Measurements from ENCODE around the gene HNRNPH3.

Gene HNRNPH3, protein sequence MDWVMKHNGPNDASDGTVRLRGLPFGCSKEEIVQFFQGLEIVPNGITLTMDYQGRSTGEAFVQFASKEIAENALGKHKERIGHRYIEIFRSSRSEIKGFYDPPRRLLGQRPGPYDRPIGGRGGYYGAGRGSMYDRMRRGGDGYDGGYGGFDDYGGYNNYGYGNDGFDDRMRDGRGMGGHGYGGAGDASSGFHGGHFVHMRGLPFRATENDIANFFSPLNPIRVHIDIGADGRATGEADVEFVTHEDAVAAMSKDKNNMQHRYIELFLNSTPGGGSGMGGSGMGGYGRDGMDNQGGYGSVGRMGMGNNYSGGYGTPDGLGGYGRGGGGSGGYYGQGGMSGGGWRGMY

DNA sequence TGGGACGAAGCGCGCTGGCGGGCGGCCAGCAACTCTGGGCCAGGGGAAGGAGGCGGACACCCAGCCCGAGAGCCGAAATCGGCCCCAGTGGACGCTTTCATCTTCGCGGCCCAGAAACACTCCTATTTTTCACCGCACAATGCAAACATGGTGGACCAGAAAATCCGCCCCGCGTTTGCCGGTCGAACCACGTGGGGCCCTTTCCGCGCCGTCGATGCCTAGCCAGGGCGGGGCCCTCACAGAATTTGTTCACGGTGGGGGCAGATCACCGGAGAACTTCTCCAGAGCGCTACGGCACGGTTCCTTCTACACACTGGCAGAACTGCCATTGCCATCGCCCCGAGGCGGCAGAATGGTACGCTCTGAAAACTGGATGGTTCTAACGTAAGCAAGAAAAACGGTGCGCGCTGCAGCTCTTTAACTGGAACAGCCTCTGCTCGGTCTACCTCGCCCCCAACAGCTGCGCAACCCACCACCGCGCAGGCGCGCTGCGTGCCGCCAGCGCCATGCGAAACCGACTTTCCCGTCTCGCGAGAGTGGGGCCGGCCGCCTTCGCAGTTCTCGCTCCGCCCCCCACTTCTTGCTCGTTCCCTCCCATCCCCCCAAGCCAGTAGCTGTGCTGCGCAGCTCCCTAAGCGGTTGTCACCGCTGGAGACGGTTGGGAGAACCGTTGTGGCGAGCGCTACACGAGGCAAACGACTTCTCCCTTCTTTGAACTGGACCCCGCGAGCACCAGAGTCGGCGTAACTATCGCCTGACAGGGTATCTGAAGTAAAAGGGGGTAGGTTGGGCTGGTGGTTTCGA, at the start of gene HNRNPH3:
TSS of gene HNRNPH3 (plus strand) at position 610 of the 804 bp plus-strand sequence. CDS start 5,158 bp downstream, outside the sequence.
- Histone ChIP-seq H3K36me3 (ENCODE audit: insufficient read depth, low read depth, low read length) (peaks cover 25% of the 10 kb centered on the region), H3K4me1 (ENCODE audit: insufficient read depth, low read length) (peaks cover 21% of the 10 kb centered on the region; the same call in 1 of the 2 replicates), H3K27ac (ENCODE audit: low read length) (peak within 1 kb of the TSS; percentile 99), H3K9ac (ENCODE audit: low read depth, low read length) (peak within 1 kb of the TSS; percentile 100), H3K27me3 (ENCODE audit: insufficient read depth, low read length) (no peaks in the 10 kb centered on the region), H3K9me3 (ENCODE audit: insufficient read depth, low read depth, low read length) (no peaks in the 10 kb centered on the region), H3K4me3 (ENCODE audit: low read length) (peak within 1 kb of the TSS; percentile 87)

DNA sequence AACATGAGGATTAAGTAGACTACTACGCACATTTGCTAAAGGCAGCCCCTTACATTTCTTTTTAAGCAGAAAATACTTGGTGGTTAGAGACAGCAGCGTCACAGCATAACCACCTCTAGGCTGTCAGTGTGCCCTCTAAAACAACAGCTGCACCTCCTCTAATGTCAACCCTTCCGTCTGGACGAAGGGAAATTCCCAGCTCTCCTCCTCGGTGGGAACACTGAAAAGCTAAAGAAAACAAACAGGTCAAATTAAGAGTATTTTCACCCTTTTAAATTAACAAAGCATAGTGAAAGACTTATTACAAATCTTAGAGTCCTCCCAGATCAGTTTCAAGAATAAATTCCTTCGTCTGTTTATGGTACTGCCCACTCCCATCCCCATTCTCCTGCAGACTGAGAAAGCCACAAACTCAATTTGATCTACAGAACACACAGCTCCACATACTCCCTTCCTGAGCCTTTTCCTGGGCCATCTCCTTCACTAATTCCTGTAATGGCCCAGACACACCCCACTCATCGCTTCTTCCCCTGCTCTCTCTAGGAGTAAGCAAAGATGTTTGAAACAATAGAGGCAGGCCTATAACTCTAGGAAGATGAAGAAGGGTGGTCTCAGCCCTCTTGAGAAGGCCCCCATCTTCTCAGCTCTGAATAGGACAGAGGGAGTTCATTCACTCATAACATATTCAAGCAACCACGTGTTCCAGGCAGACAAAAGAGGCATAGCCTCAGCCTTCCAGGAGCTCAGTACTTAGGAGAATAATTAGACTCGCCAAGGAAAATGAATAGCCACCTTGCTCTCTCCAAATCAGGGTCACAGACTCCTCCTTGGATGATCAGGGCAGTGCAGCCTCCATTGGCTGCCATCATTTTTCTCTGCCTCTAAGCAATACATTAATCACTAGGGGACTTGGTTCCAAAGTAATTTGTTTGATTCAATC, 47.5 kb upstream of the HNRNPH3 start:
- Histone ChIP-seq H3K9ac (ENCODE audit: low read depth, low read length) (no peak overlapping the region), H3K9me3 (ENCODE audit: insufficient read depth, low read depth, low read length) (no peaks in the 10 kb centered on the region), H3K4me3 (ENCODE audit: low read length) (no peak overlapping the region), H3K4me1 (ENCODE audit: insufficient read depth, low read length) (no peaks in the 10 kb centered on the region), H3K27ac (ENCODE audit: low read length) (no peak overlapping the region), H3K27me3 (ENCODE audit: insufficient read depth, low read length) (no peaks in the 10 kb centered on the region), H3K36me3 (ENCODE audit: insufficient read depth, low read depth, low read length) (no peaks in the 10 kb centered on the region)

DNA sequence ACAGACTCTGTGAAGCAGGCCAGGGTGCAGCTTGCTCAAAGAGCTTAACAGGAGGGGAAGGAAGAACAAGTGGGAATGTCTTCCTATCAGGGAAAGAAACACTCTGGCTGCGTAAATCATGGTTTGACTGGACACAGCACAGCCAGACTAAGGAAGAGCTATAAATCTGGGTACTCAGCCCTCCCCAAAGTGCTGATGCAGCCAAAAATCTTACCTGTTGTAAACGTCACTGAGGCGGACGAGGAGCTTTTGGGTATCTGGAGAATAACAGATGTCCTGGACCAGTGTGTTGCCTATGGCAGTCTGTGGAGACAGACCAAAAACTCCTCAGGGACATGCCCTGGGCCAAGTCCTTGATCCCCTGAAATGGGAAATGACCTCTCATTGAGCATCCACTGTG, 43.1 kb upstream of the HNRNPH3 start:
- H3K9me3 ChIP-seq (ENCODE audit: insufficient read depth, low read depth, low read length) = no peaks in the 10 kb centered on the region
- no peaks in the 10 kb centered on the region for H3K27me3 ChIP-seq (ENCODE audit: insufficient read depth, low read length)
- no peak overlapping the region for H3K27ac ChIP-seq (ENCODE audit: low read length)
- H3K9ac ChIP-seq (ENCODE audit: low read depth, low read length) = no peak overlapping the region
- no peaks in the 10 kb centered on the region for H3K4me1 ChIP-seq (ENCODE audit: insufficient read depth, low read length)
- H3K36me3 ChIP-seq (ENCODE audit: insufficient read depth, low read depth, low read length) = no peaks in the 10 kb centered on the region
- H3K4me3 ChIP-seq (ENCODE audit: low read length) = no peak overlapping the region

DNA sequence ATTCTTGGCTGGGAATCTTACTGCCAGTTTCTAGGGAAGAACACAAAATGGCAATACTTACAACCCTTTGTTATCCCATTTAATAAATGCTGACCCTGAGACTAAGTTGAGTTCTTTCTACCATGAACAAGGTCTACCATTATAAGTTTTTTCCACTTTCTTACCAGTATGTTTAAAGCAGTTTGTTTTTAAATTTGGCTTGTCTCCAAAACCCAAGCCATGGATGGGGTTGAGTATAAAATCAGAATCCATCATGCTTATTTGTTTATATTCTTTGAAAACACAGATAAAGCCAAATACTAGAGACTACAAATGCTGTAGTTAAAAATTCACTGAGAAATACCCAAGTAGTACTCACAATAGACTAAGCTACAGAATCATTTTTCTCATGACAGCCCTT, 41.1 kb upstream of the HNRNPH3 start:
- Histone ChIP-seq H3K9ac (ENCODE audit: low read depth, low read length) (no peak overlapping the region), H3K4me1 (ENCODE audit: insufficient read depth, low read length) (no peaks in the 10 kb centered on the region), H3K9me3 (ENCODE audit: insufficient read depth, low read depth, low read length) (no peaks in the 10 kb centered on the region), H3K4me3 (ENCODE audit: low read length) (no peak overlapping the region), H3K27me3 (ENCODE audit: insufficient read depth, low read length) (no peaks in the 10 kb centered on the region), H3K27ac (ENCODE audit: low read length) (no peak overlapping the region), H3K36me3 (ENCODE audit: insufficient read depth, low read depth, low read length) (no peaks in the 10 kb centered on the region)

DNA sequence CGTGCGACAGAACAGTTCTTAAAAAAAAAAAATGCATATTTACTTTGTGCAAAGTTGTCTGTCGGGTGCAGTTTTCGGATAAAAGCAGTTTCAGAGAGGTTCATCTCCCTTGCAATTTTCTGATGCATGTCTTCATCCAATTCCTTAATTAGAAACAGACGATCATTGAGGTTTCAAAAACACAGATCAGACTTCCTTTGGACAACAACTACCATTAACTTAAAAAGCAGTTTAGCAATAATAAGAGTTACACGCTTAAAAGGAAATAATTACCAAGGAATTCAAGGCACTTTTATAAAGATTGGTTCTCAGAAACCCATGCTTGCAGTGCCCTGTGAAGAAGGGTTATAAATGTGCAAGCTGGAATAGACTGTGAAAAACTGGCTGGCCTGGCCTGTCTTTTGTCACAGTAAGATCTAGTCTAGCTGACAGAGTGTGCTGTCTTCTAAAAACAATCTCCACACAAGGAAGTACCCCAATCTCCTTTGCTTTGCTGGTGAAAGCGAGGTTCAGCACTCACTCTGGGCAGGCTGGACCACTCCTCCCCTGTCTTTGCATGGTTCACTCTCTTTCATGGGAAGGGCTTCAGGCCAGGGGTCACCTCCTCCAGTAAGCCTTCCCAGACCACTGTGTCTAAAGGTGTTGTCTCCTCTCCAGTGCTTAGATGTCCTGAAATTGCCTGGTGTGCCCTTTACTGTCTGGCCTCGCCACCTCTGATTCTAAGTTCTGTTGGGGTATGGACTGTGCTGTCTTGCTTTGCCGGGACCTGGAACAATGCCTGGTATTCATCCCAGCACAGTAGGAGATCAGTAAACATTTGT, 34.8 kb upstream of the HNRNPH3 start:
- H3K9ac ChIP-seq (ENCODE audit: low read depth, low read length) = no peak overlapping the region
- no peaks in the 10 kb centered on the region for H3K9me3 ChIP-seq (ENCODE audit: insufficient read depth, low read depth, low read length)
- no peak overlapping the region for H3K4me3 ChIP-seq (ENCODE audit: low read length)
- no peaks in the 10 kb centered on the region for H3K27me3 ChIP-seq (ENCODE audit: insufficient read depth, low read length)
- H3K27ac ChIP-seq (ENCODE audit: low read length) = no peak overlapping the region
- H3K4me1 ChIP-seq (ENCODE audit: insufficient read depth, low read length) = no peaks in the 10 kb centered on the region
- no peaks in the 10 kb centered on the region for H3K36me3 ChIP-seq (ENCODE audit: insufficient read depth, low read depth, low read length)

DNA sequence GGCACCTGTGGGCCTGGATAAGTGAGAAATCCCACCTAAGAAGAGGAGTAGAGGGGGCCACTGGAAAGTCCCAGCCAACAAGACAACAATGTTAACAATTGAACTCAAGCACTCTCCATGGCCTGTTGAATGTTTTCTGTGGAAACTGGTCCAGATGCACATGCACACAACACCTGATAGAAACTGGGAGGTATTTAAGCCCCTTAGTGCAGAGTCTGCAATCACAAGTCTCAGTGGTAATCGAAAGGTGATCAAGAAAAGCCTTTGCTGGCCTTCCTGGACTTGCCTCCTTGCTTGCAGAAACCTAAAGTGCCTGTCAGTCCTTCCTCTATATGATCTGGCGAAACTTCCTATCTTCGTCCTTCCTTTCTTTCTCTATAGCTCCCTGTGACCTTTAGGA, 30.6 kb upstream of the HNRNPH3 start:
- H3K27me3 ChIP-seq (ENCODE audit: insufficient read depth, low read length) = no peaks in the 10 kb centered on the region
- no peak overlapping the region for H3K9ac ChIP-seq (ENCODE audit: low read depth, low read length)
- H3K4me1 ChIP-seq (ENCODE audit: insufficient read depth, low read length) = no peaks in the 10 kb centered on the region
- H3K27ac ChIP-seq (ENCODE audit: low read length) = no peak overlapping the region
- no peaks in the 10 kb centered on the region for H3K9me3 ChIP-seq (ENCODE audit: insufficient read depth, low read depth, low read length)
- H3K4me3 ChIP-seq (ENCODE audit: low read length) = no peak overlapping the region
- no peaks in the 10 kb centered on the region for H3K36me3 ChIP-seq (ENCODE audit: insufficient read depth, low read depth, low read length)

DNA sequence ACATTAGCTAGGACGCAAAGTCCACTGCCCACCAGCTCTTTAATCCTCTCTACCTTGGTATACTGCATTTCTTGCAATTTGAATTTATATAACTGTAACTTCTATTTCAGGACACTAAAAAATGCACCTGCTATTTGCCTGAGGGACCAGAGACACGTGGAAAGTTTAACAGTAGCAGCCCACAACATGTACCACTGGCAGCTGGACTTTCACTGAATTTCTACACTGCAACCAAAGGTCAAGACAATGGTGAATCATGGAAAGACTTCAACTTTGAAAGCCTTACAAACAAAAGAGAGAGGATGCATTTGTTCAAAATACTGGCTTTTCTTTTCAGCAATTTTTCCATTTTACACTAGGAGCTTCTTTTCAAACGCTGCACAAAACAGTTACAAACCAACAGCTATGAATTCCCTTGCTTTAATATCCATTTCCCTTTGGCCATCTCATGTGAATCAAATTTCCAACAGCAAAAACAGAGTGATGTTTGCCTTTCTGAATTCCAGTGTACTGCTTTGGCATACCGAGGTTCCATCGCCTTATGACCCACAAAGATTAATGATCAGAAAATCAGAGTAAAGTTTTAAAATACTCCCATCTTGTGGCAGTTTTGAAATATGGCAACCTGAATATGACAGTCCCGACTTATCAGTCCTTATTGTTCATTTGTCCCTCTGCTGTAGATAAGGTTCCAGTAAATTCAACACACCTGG, 29.9 kb upstream of the HNRNPH3 start:
- no peaks in the 10 kb centered on the region for H3K36me3 ChIP-seq (ENCODE audit: insufficient read depth, low read depth, low read length)
- no peaks in the 10 kb centered on the region for H3K27me3 ChIP-seq (ENCODE audit: insufficient read depth, low read length)
- H3K4me3 ChIP-seq (ENCODE audit: low read length) = no peak overlapping the region
- no peak overlapping the region for H3K9ac ChIP-seq (ENCODE audit: low read depth, low read length)
- H3K27ac ChIP-seq (ENCODE audit: low read length) = no peak overlapping the region
- no peaks in the 10 kb centered on the region for H3K4me1 ChIP-seq (ENCODE audit: insufficient read depth, low read length)
- H3K9me3 ChIP-seq (ENCODE audit: insufficient read depth, low read depth, low read length) = no peaks in the 10 kb centered on the region

DNA sequence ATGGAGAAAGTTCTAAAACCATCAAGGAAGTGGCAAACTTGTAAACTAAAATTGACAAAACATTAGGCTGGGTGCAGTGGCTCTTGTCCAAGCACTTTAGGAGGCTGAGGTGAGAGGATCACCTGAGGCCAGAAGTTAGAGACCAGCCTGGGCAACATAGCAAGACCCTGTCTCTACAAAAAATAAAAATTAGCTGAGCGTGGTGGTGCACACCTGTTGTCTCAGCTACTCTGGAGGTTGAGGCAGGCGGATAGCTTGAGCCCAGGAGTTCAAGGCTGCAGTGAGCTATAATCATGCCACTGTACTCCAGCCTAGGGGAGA, 29.4 kb upstream of the HNRNPH3 start:
- no peak overlapping the region for H3K4me3 ChIP-seq (ENCODE audit: low read length)
- no peak overlapping the region for H3K9ac ChIP-seq (ENCODE audit: low read depth, low read length)
- H3K27ac ChIP-seq (ENCODE audit: low read length) = no peak overlapping the region
- H3K9me3 ChIP-seq (ENCODE audit: insufficient read depth, low read depth, low read length) = no peaks in the 10 kb centered on the region
- H3K36me3 ChIP-seq (ENCODE audit: insufficient read depth, low read depth, low read length) = no peaks in the 10 kb centered on the region
- no peaks in the 10 kb centered on the region for H3K27me3 ChIP-seq (ENCODE audit: insufficient read depth, low read length)
- H3K4me1 ChIP-seq (ENCODE audit: insufficient read depth, low read length) = no peaks in the 10 kb centered on the region

DNA sequence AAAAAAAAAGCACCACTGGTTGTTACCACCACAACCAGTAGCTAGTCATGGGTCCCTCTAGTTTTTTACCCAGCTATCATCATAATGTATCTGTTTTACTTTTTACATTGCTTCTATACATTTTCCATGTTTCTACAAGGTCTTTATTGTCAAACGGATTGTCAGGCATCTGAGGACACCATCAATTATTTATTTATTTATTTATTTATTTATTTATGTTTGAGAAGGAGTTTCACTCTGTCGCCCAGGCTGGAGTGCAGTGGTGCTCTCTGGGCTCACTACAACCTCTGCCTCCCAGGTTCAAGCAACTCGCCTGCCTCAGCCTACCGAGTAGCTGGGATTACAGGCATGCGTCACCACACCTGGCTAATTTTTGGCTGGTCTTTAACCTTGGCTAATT, 29.0 kb upstream of the HNRNPH3 start:
- no peak overlapping the region for H3K4me3 ChIP-seq (ENCODE audit: low read length)
- H3K36me3 ChIP-seq (ENCODE audit: insufficient read depth, low read depth, low read length) = no peaks in the 10 kb centered on the region
- no peak overlapping the region for H3K27ac ChIP-seq (ENCODE audit: low read length)
- no peaks in the 10 kb centered on the region for H3K27me3 ChIP-seq (ENCODE audit: insufficient read depth, low read length)
- no peaks in the 10 kb centered on the region for H3K9me3 ChIP-seq (ENCODE audit: insufficient read depth, low read depth, low read length)
- H3K4me1 ChIP-seq (ENCODE audit: insufficient read depth, low read length) = no peaks in the 10 kb centered on the region
- no peak overlapping the region for H3K9ac ChIP-seq (ENCODE audit: low read depth, low read length)

DNA sequence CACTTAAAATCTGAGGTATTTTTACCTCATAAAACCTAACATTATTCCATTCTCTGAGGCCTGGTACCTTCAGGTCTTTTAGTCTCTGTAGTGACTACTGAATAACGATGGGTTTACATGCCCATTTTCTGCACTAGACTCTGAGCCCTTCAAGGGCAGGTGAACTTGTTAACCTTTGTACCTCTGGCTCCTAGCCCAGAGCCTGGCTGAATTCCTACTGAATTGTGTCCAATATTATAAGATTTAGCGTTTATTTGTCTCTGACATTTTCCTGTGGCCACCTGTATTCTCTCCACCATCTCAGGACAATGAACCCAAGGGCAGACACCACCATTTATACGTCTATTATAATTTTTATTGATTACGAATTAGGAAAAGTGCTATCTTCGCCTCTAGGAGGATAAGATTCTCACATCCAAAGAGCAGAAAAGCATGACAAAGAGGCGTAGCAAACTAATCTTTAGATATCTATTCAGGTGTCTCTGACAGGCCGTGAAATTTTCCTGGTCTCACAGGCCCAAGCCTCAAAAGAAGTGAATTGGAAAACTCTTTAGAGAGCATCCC, 27.9 kb upstream of the HNRNPH3 start:
- Histone ChIP-seq H3K4me1 (ENCODE audit: insufficient read depth, low read length) (no peaks in the 10 kb centered on the region), H3K4me3 (ENCODE audit: low read length) (no peak overlapping the region), H3K9me3 (ENCODE audit: insufficient read depth, low read depth, low read length) (no peaks in the 10 kb centered on the region), H3K27me3 (ENCODE audit: insufficient read depth, low read length) (no peaks in the 10 kb centered on the region), H3K9ac (ENCODE audit: low read depth, low read length) (no peak overlapping the region), H3K36me3 (ENCODE audit: insufficient read depth, low read depth, low read length) (no peaks in the 10 kb centered on the region), H3K27ac (ENCODE audit: low read length) (no peak overlapping the region)

Measured in iPS-20b (cell line).